ENCODE data around the gene UBE2D4. TPM values are rescaled to one million over a fixed set of nuclear protein-coding genes. Genes with fewer than 3 reads are reported as not detected.

The UBE2D4 gene
- total RNA-seq, 3 donors from 2014 or later, result 14.7 to 34.1 (median 15.4) TPM

- Histone ChIP-seq H3K36me3 (no peaks in the 10 kb centered on the region), H3K4me3 (peak overlapping the region; percentile 65 to 97 (median 68)), H3K9me3 (no peaks in the 10 kb centered on the region), H3K4me1 (peaks cover 7 to 10% of the 10 kb centered on the region in 2 donors), H3K27ac (peak overlapping the region; percentile 90 to 98), H3K27me3 (no peaks in the 10 kb centered on the region)
- TF ChIP-seq CTCF (IDR thresholded peaks at IDR 0.05) (no peak), POLR2A (IDR thresholded peaks at IDR 0.05) (no peak), POLR2AphosphoS5 (IDR thresholded peaks at IDR 0.05) (no peak)
- intact Hi-C loops (cut with DNase I; ENCODE audit: low total_unique reads), result no loop called here
- DNase-seq (ENCODE audit: low spot score in 2 of 2), result no peak
Measured at GRCh38 chr7:43904533-43905208, 21.6 kb upstream of the UBE2D4 start.

GRCh38 chr7:43905209-43905946, 20.9 kb upstream of the UBE2D4 start:
- Histone ChIP-seq H3K36me3 (no peaks in the 10 kb centered on the region), H3K4me1 (peaks cover 7 to 10% of the 10 kb centered on the region in 2 donors), H3K27me3 (no peaks in the 10 kb centered on the region), H3K4me3 (peak overlapping the region; percentile 65 to 97 (median 68)), H3K27ac (peak overlapping the region; percentile 90 to 98), H3K9me3 (no peaks in the 10 kb centered on the region)
- intact Hi-C loops (cut with DNase I; ENCODE audit: low total_unique reads), result no loop called here
- TF ChIP-seq POLR2AphosphoS5 (IDR thresholded peaks at IDR 0.05) (no peak), CTCF (IDR thresholded peaks at IDR 0.05) (no peak), POLR2A (IDR thresholded peaks at IDR 0.05) (no peak)
- peak in 1 of 2 donors; percentile 19 for DNase-seq (ENCODE audit: low spot score in 2 of 2)

- Histone ChIP-seq H3K27ac (peak overlapping the region; percentile 90 to 98), H3K27me3 (no peaks in the 10 kb centered on the region), H3K36me3 (no peaks in the 10 kb centered on the region), H3K4me3 (peak overlapping the region; percentile 65 to 97 (median 68)), H3K9me3 (no peaks in the 10 kb centered on the region), H3K4me1 (peaks cover 7 to 10% of the 10 kb centered on the region in 2 donors)
- intact Hi-C loops (cut with DNase I; ENCODE audit: low total_unique reads), result no loop called here
- DNase-seq (ENCODE audit: low spot score in 2 of 2), result peak in 1 of 2 donors; percentile 19
- TF ChIP-seq CTCF (IDR thresholded peaks at IDR 0.05) (no peak), POLR2AphosphoS5 (IDR thresholded peaks at IDR 0.05) (peak in 1 of 3 donors; percentile 33), POLR2A (IDR thresholded peaks at IDR 0.05) (no peak)
Measured at GRCh38 chr7:43905956-43906330, 20.3 kb upstream of the UBE2D4 start.

GRCh38 chr7:43906331-43907010, 19.8 kb upstream of the UBE2D4 start, which contains the start of gene URGCP:
Gene URGCP (minus strand): TSS chr7:43906596. CDS start chr7:43906575, 21 bp downstream.
- Histone ChIP-seq H3K4me3 (peak within 1 kb of the TSS; percentile 65 to 97 (median 68)), H3K27ac (peak within 1 kb of the TSS; percentile 90 to 98), H3K27me3 (no peaks in the 10 kb centered on the region), H3K4me1 (peaks cover 7 to 10% of the 10 kb centered on the region in 2 donors), H3K36me3 (no peaks in the 10 kb centered on the region), H3K9me3 (no peaks in the 10 kb centered on the region)
- TF ChIP-seq POLR2A (IDR thresholded peaks at IDR 0.05), result no peak
- TF ChIP-seq POLR2AphosphoS5 (IDR thresholded peaks at IDR 0.05), result no peak
- intact Hi-C loops (cut with DNase I; ENCODE audit: low total_unique reads), result no loop called here
- peak; percentile 22 to 52 for DNase-seq (ENCODE audit: low spot score in 2 of 2)

GRCh38 chr7:43914795-43915194, 11.4 kb upstream of the UBE2D4 start:
- Histone ChIP-seq H3K36me3 (no peaks in the 10 kb centered on the region), H3K9me3 (peaks cover 0 to 4% of the 10 kb centered on the region in 2 donors), H3K4me1 (no peaks in the 10 kb centered on the region), H3K27me3 (no peaks in the 10 kb centered on the region), H3K4me3 (no peak overlapping the region), H3K27ac (no peak overlapping the region)
- TF ChIP-seq POLR2AphosphoS5 (IDR thresholded peaks at IDR 0.05) (no peak), POLR2A (IDR thresholded peaks at IDR 0.05) (no peak), CTCF (IDR thresholded peaks at IDR 0.05) (no peak)
- no peak for DNase-seq (ENCODE audit: low spot score in 2 of 2)
- intact Hi-C loops (cut with DNase I; ENCODE audit: low total_unique reads), result no loop called here

Measured in breast epithelium (tissue), 4 donors.